Panc1 (cell line): Measurements from ENCODE around the gene NCAM1. TPM values are rescaled to one million over a fixed set of nuclear protein-coding genes. Genes with fewer than 3 reads are reported as not detected.

Experiments
- ATAC-seq: fragments of 200-7000 bp; cut with Tn5 transposase; 2 replicates; pipeline ENCODE4 v1.9.1; 2020; ENCODE audit warnings: mild to moderate bottlenecking, moderate library complexity
- BruUV-seq: library from RNA; stranded (reverse); fragments of 400-500 nt; replicated peaks from 2 replicates; lab custom pipeline; 2021; lab: Mats Ljungman, UMichigan
- CTCF ChIA-PET: fragments of 300-600 bp; sonication (Branson Sonifier 250); formaldehyde crosslinking; loops from one replicate; lab custom pipeline; 2022; ENCODE audit warnings: antibody characterized with exemption; lab: Charles Lee
- POLR2A ChIA-PET: fragments of 300-600 bp; sonication (Branson Sonifier 250); formaldehyde crosslinking; loops from one replicate; lab custom pipeline; 2022; ENCODE audit warnings: antibody characterized with exemption; lab: Charles Lee
- DNase-seq: peaks from one replicate; pipeline ENCODE4 v3.0.0-alpha.2; 2010; ENCODE audit warnings: low read depth, low spot score
- H3K27ac ChIP-seq: 2 replicates; pipeline ENCODE4 v1.5.1; 2011; ENCODE audit warnings: mild to moderate bottlenecking, low read length, inconsistent platforms
- H3K27me3 ChIP-seq: fragments of 200-500 bp; sonication (Bioruptor generic); 2 replicates; pipeline ENCODE4 v1.6.0; 2014; ENCODE audit warnings: low read length, inconsistent platforms; ENCODE audit not compliant: control insufficient read depth, insufficient read depth
- H3K36me3 ChIP-seq: fragments of 200-500 bp; sonication (Bioruptor generic); 2 replicates; pipeline ENCODE4 v1.5.1; 2014; ENCODE audit warnings: inconsistent platforms, mild to moderate bottlenecking, low read length, moderate library complexity; ENCODE audit not compliant: control insufficient read depth, insufficient read depth
- H3K4me1 ChIP-seq: 2 replicates; pipeline ENCODE4 v1.5.1; 2011; ENCODE audit warnings: inconsistent platforms, mild to moderate bottlenecking, low read length, moderate library complexity; ENCODE audit not compliant: control insufficient read depth, insufficient read depth
- H3K4me3 ChIP-seq, 2 experiments: 2 replicates each; pipeline ENCODE4 v1.5.1; 2011 to 2012; ENCODE audit warnings: low read depth in 2 of 2, low read length in 2 of 2, mild to moderate bottlenecking in 2 of 2, inconsistent platforms in 1 of 2, moderate library complexity in 1 of 2
- H3K9me3 ChIP-seq: fragments of 200-500 bp; sonication (Bioruptor generic); 2 replicates; pipeline ENCODE4 v1.5.1; 2014; ENCODE audit warnings: low read depth, mild to moderate bottlenecking, inconsistent platforms, low read length, moderate library complexity; ENCODE audit not compliant: control insufficient read depth, insufficient read depth
- POLR2AphosphoS5 ChIP-seq: IDR thresholded peaks from 2 replicates; pipeline ENCODE4 v1.6.1; 2012; ENCODE audit warnings: mild to moderate bottlenecking, low read depth, low read length, moderate library complexity
- SIN3A ChIP-seq: IDR thresholded peaks from 2 replicates; pipeline ENCODE4 v1.6.1; 2012; ENCODE audit warnings: low read depth, mild to moderate bottlenecking, low read length, moderate library complexity, borderline replicate concordance; ENCODE audit not compliant: insufficient read depth
- TCF7L2 ChIP-seq: IDR thresholded peaks from 2 replicates; pipeline ENCODE4 v1.6.1; 2011; ENCODE audit warnings: mild to moderate bottlenecking, low read depth, low read length, inconsistent platforms
- in situ Hi-C: cut with HindIII; loops from 2 replicates; pipeline ENCODE4 v1.10.0; 2016; ENCODE audit warnings: low sequenced_read_pairs, low pct_unique_long_range_greater_than_20kb
- intact Hi-C: fragments of 100-400 bp; cut with micrococcal nuclease; formaldehyde crosslinking; loops from one replicate; pipeline ENCODE4 v1.10.0; 2022; ENCODE audit not compliant: unreplicated experiment
- total RNA-seq: library from RNA; stranded (reverse); gene quantifications from one replicate; pipeline ENCODE4 v1.2.1, GENCODE V29; 2021; ENCODE audit not compliant: unreplicated experiment
- TF ChIP-seq, protein P1 (sequence below): fragments of 450-650 bp; IDR thresholded peaks from 2 replicates; pipeline ENCODE4 v1.5.1; 2017; ENCODE audit warnings: mild to moderate bottlenecking
- TF ChIP-seq, protein P2 (sequence below), 2 experiments: IDR thresholded peaks; 2 replicates each; pipeline ENCODE4 v1.6.1; 2011 to 2012; ENCODE audit warnings: low read depth in 2 of 2, control low read depth in 1 of 2, low read length in 1 of 2, mild to moderate bottlenecking in 1 of 2, moderate library complexity in 1 of 2; ENCODE audit not compliant: insufficient read depth in 1 of 2

Gene NCAM1
- total RNA-seq, 1 experiment from 2014 or later, result 0.18 TPM

DNA sequence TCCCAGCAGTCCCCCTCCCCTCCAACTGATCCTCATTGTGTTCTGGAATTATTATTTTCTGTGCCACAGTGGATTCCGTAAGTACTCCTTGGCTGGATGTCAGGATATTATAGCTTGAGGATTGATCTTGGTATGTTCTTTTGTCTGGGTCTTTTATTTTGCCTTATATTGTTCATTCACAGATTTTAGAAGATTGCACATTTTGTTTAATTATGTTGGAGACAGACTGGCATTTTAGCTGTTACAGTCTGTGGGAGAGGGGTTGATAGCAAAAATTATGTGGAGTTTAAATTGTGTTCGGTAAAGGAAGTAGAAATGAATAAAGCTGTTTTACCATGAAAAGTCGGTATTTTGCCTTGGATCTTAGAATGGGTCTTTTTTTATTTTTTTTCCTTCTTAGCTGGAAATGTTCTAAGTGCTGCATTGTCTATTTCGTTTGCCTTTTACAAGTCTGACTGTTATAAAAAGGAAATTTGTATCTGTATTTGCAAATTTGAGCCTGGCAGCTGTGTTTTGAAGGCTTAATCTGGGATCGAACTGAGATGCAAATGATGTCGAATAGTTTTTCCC lies 211.2 kb downstream of the NCAM1 start:
- DNase-seq (no peak), ATAC-seq (no peak)
- in situ Hi-C loops (no loop called here), intact Hi-C loops (no loop called here)
- no peaks in the 10 kb centered on the region for H3K36me3 ChIP-seq
- no peak overlapping the region for H3K27ac ChIP-seq
- BruUV-seq, result no TSS peak
- H3K9me3 ChIP-seq, result no peaks in the 10 kb centered on the region
- ChIA-PET CTCF (interaction anchor here (0.5 kb wide), 1 partner anchor 83 kb away, joined by 4 read pairs; no protein-coding TSS in a partner anchor), POLR2A (no interaction called here)
- H3K4me1 ChIP-seq, result no peaks in the 10 kb centered on the region
- H3K27me3 ChIP-seq, result peaks cover 9% of the 10 kb centered on the region; the same call in 1 of the 2 replicates
- TF ChIP-seq POLR2AphosphoS5 (no peak), SIN3A (no peak)
- TF ChIP-seq, protein P1, sequence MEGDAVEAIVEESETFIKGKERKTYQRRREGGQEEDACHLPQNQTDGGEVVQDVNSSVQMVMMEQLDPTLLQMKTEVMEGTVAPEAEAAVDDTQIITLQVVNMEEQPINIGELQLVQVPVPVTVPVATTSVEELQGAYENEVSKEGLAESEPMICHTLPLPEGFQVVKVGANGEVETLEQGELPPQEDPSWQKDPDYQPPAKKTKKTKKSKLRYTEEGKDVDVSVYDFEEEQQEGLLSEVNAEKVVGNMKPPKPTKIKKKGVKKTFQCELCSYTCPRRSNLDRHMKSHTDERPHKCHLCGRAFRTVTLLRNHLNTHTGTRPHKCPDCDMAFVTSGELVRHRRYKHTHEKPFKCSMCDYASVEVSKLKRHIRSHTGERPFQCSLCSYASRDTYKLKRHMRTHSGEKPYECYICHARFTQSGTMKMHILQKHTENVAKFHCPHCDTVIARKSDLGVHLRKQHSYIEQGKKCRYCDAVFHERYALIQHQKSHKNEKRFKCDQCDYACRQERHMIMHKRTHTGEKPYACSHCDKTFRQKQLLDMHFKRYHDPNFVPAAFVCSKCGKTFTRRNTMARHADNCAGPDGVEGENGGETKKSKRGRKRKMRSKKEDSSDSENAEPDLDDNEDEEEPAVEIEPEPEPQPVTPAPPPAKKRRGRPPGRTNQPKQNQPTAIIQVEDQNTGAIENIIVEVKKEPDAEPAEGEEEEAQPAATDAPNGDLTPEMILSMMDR, result no peak
- TF ChIP-seq, protein P2, sequence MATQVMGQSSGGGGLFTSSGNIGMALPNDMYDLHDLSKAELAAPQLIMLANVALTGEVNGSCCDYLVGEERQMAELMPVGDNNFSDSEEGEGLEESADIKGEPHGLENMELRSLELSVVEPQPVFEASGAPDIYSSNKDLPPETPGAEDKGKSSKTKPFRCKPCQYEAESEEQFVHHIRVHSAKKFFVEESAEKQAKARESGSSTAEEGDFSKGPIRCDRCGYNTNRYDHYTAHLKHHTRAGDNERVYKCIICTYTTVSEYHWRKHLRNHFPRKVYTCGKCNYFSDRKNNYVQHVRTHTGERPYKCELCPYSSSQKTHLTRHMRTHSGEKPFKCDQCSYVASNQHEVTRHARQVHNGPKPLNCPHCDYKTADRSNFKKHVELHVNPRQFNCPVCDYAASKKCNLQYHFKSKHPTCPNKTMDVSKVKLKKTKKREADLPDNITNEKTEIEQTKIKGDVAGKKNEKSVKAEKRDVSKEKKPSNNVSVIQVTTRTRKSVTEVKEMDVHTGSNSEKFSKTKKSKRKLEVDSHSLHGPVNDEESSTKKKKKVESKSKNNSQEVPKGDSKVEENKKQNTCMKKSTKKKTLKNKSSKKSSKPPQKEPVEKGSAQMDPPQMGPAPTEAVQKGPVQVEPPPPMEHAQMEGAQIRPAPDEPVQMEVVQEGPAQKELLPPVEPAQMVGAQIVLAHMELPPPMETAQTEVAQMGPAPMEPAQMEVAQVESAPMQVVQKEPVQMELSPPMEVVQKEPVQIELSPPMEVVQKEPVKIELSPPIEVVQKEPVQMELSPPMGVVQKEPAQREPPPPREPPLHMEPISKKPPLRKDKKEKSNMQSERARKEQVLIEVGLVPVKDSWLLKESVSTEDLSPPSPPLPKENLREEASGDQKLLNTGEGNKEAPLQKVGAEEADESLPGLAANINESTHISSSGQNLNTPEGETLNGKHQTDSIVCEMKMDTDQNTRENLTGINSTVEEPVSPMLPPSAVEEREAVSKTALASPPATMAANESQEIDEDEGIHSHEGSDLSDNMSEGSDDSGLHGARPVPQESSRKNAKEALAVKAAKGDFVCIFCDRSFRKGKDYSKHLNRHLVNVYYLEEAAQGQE (IDR thresholded peaks at IDR 0.05; ENCODE audit: insufficient read depth in 1 of 2, low read depth in 2 of 2, low read length in 1 of 2), result no peak
- H3K4me3 ChIP-seq, result no peak overlapping the region

DNA sequence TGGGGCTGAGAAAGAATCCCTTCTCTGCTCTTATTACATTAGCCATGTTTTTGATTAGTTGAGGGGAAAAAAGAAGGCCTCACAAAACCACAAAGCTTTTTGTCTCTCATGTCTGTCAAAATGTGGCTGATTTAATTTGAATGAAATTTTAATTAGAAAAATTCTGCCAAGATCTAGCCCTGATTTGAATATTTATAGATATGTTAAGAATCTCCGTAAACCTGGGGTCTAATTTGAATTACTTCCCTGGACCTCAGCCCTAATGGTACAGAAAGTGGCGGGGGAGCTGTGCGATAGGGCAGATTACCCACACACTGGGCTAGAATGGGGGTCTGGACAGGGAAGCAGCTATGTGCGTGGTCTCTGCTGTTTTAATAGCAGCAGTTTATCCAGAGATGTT lies 211.9 kb downstream of the NCAM1 start:
- CTCF ChIA-PET, result no interaction called here
- peaks cover 13% of the 10 kb centered on the region for H3K27me3 ChIP-seq
- ATAC-seq (no peak), DNase-seq (no peak)
- H3K4me1 ChIP-seq, result no peaks in the 10 kb centered on the region
- in situ Hi-C loops (no loop called here), intact Hi-C loops (no loop called here)
- H3K36me3 ChIP-seq, result no peaks in the 10 kb centered on the region
- TF ChIP-seq TCF7L2 (no peak), POLR2AphosphoS5 (no peak), SIN3A (no peak)
- TF ChIP-seq, protein P1, result no peak
- TF ChIP-seq, protein P2 (IDR thresholded peaks at IDR 0.05; ENCODE audit: insufficient read depth in 1 of 2, low read depth in 2 of 2, low read length in 1 of 2), result no peak
- H3K27ac ChIP-seq, result no peak overlapping the region
- no TSS peak for BruUV-seq
- POLR2A ChIA-PET, result no interaction called here
- H3K9me3 ChIP-seq, result no peaks in the 10 kb centered on the region
- no peak overlapping the region for H3K4me3 ChIP-seq
